ENCODE data around the gene GKAP1. TPM values are rescaled to one million over a fixed set of nuclear protein-coding genes. Genes with fewer than 3 reads are reported as not detected.
"Not testable (repeated sequence)": the region's sequence is repeated elsewhere in the genome, so short reads cannot be mapped to it uniquely, and the experiment has no call there.

The GKAP1 gene
- 4.4 TPM for total RNA-seq

- H3K27me3 ChIP-seq; H3K4me1 ChIP-seq; H3K9me3 ChIP-seq; H3K36me3 ChIP-seq; intact Hi-C loops (cut with DNase I): not testable (repeated sequence)
- Histone ChIP-seq H3K4me3 (peak within 1 kb of the TSS; percentile 71 to 80), H3K27ac (peak within 1 kb of the TSS; percentile 88)
- peak in 1 of 2 donors; percentile 31 for TF ChIP-seq POLR2AphosphoS5 (IDR thresholded peaks at IDR 0.05; ENCODE audit: insufficient read depth in 1 of 2, low read depth in 1 of 2)
- peak in 1 of 2 donors; percentile 88 for DNase-seq (ENCODE audit: extremely low spot score in 2 of 2)
Observed at GRCh38 chr9:83817356-83818278, at the start of gene GKAP1. GKAP1 (minus strand) TSS chr9:83817769; CDS start chr9:83806517, 11,252 bp downstream.

- H3K4me1 ChIP-seq; intact Hi-C loops (cut with DNase I); H3K9me3 ChIP-seq; H3K4me3 ChIP-seq; H3K27ac ChIP-seq; H3K27me3 ChIP-seq; H3K36me3 ChIP-seq; DNase-seq (ENCODE audit: extremely low spot score in 2 of 2): not testable (repeated sequence)
Observed at GRCh38 chr9:83849895-83850294, 32.3 kb upstream of the GKAP1 start.

- H3K4me1 ChIP-seq; H3K27me3 ChIP-seq; H3K9me3 ChIP-seq; DNase-seq (ENCODE audit: extremely low spot score in 2 of 2); H3K36me3 ChIP-seq; H3K27ac ChIP-seq; H3K4me3 ChIP-seq; intact Hi-C loops (cut with DNase I): not testable (repeated sequence)
Observed at GRCh38 chr9:83837070-83837643, 19.6 kb upstream of the GKAP1 start.

GRCh38 chr9:83830426-83831071, 13.0 kb upstream of the GKAP1 start:
- H3K4me1 ChIP-seq; H3K27me3 ChIP-seq; H3K9me3 ChIP-seq; H3K27ac ChIP-seq; H3K36me3 ChIP-seq; intact Hi-C loops (cut with DNase I); H3K4me3 ChIP-seq; DNase-seq (ENCODE audit: extremely low spot score in 2 of 2): not testable (repeated sequence)

- not testable (repeated sequence) for H3K27me3 ChIP-seq; H3K4me3 ChIP-seq; H3K4me1 ChIP-seq; DNase-seq (ENCODE audit: extremely low spot score in 2 of 2); H3K9me3 ChIP-seq; H3K27ac ChIP-seq; H3K36me3 ChIP-seq
- intact Hi-C loops (cut with DNase I): loop anchor here (10.0 kb wide), 1 partner anchor 330 kb away; no protein-coding TSS in a partner anchor
Observed at GRCh38 chr9:83824986-83825623, 7.5 kb upstream of the GKAP1 start.

GRCh38 chr9:83817011-83817355, 586 bp downstream of the GKAP1 start:
- H3K4me1 ChIP-seq; H3K27me3 ChIP-seq; DNase-seq (ENCODE audit: extremely low spot score in 2 of 2); H3K9me3 ChIP-seq; H3K36me3 ChIP-seq; intact Hi-C loops (cut with DNase I): not testable (repeated sequence)
- Histone ChIP-seq H3K4me3 (peak overlapping the region; percentile 71 to 80), H3K27ac (peak overlapping the region; percentile 88)

GRCh38 chr9:83815120-83815519, 2.4 kb downstream of the GKAP1 start:
- H3K27me3 ChIP-seq; DNase-seq (ENCODE audit: extremely low spot score in 2 of 2); H3K4me3 ChIP-seq; H3K27ac ChIP-seq; H3K9me3 ChIP-seq; H3K4me1 ChIP-seq; H3K36me3 ChIP-seq; intact Hi-C loops (cut with DNase I): not testable (repeated sequence)

GRCh38 chr9:83809213-83809612, 8.4 kb downstream of the GKAP1 start:
- H3K27me3 ChIP-seq; H3K4me3 ChIP-seq; H3K4me1 ChIP-seq; DNase-seq (ENCODE audit: extremely low spot score in 2 of 2); H3K27ac ChIP-seq; H3K36me3 ChIP-seq; H3K9me3 ChIP-seq; intact Hi-C loops (cut with DNase I): not testable (repeated sequence)

- H3K27ac ChIP-seq; H3K36me3 ChIP-seq; H3K9me3 ChIP-seq; intact Hi-C loops (cut with DNase I); H3K27me3 ChIP-seq; H3K4me3 ChIP-seq; DNase-seq (ENCODE audit: extremely low spot score in 2 of 2); H3K4me1 ChIP-seq: not testable (repeated sequence)
Observed at GRCh38 chr9:83804454-83804853, 13.1 kb downstream of the GKAP1 start.

GRCh38 chr9:83803941-83804340, 13.6 kb downstream of the GKAP1 start:
- intact Hi-C loops (cut with DNase I); H3K4me1 ChIP-seq; H3K36me3 ChIP-seq; H3K27me3 ChIP-seq; H3K4me3 ChIP-seq; DNase-seq (ENCODE audit: extremely low spot score in 2 of 2); H3K9me3 ChIP-seq; H3K27ac ChIP-seq: not testable (repeated sequence)
